Measurements from ENCODE around the gene ERP27. TPM values are rescaled to one million over a fixed set of nuclear protein-coding genes. Genes with fewer than 3 reads are reported as not detected.

Gene ERP27
- total and polyA plus RNA-seq, 2 of the 8 experiments (the other 6 are each of a cell fraction or from before 2014, with no cell fraction given) = not detected

DNA sequence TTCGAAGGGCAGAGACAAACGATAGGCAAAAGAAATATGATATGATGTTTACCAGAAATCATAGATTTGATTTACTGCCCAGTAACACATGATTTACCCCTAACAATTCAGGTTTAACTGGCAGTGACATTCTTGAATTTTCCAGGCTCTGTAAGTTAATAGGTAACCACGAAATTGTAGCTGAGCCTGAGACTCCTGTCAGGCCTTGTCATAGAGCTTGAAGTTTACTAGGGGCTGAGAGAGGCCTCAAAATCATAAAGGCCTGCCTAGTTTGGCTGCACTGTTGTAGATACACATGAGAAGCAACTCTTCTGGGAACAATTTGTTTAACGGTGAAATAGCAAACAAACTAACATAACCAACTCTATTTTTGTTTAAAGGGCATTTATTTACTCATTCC is 3.3 kb downstream of the ERP27 start (continued):
- TF ChIP-seq, protein P1, sequence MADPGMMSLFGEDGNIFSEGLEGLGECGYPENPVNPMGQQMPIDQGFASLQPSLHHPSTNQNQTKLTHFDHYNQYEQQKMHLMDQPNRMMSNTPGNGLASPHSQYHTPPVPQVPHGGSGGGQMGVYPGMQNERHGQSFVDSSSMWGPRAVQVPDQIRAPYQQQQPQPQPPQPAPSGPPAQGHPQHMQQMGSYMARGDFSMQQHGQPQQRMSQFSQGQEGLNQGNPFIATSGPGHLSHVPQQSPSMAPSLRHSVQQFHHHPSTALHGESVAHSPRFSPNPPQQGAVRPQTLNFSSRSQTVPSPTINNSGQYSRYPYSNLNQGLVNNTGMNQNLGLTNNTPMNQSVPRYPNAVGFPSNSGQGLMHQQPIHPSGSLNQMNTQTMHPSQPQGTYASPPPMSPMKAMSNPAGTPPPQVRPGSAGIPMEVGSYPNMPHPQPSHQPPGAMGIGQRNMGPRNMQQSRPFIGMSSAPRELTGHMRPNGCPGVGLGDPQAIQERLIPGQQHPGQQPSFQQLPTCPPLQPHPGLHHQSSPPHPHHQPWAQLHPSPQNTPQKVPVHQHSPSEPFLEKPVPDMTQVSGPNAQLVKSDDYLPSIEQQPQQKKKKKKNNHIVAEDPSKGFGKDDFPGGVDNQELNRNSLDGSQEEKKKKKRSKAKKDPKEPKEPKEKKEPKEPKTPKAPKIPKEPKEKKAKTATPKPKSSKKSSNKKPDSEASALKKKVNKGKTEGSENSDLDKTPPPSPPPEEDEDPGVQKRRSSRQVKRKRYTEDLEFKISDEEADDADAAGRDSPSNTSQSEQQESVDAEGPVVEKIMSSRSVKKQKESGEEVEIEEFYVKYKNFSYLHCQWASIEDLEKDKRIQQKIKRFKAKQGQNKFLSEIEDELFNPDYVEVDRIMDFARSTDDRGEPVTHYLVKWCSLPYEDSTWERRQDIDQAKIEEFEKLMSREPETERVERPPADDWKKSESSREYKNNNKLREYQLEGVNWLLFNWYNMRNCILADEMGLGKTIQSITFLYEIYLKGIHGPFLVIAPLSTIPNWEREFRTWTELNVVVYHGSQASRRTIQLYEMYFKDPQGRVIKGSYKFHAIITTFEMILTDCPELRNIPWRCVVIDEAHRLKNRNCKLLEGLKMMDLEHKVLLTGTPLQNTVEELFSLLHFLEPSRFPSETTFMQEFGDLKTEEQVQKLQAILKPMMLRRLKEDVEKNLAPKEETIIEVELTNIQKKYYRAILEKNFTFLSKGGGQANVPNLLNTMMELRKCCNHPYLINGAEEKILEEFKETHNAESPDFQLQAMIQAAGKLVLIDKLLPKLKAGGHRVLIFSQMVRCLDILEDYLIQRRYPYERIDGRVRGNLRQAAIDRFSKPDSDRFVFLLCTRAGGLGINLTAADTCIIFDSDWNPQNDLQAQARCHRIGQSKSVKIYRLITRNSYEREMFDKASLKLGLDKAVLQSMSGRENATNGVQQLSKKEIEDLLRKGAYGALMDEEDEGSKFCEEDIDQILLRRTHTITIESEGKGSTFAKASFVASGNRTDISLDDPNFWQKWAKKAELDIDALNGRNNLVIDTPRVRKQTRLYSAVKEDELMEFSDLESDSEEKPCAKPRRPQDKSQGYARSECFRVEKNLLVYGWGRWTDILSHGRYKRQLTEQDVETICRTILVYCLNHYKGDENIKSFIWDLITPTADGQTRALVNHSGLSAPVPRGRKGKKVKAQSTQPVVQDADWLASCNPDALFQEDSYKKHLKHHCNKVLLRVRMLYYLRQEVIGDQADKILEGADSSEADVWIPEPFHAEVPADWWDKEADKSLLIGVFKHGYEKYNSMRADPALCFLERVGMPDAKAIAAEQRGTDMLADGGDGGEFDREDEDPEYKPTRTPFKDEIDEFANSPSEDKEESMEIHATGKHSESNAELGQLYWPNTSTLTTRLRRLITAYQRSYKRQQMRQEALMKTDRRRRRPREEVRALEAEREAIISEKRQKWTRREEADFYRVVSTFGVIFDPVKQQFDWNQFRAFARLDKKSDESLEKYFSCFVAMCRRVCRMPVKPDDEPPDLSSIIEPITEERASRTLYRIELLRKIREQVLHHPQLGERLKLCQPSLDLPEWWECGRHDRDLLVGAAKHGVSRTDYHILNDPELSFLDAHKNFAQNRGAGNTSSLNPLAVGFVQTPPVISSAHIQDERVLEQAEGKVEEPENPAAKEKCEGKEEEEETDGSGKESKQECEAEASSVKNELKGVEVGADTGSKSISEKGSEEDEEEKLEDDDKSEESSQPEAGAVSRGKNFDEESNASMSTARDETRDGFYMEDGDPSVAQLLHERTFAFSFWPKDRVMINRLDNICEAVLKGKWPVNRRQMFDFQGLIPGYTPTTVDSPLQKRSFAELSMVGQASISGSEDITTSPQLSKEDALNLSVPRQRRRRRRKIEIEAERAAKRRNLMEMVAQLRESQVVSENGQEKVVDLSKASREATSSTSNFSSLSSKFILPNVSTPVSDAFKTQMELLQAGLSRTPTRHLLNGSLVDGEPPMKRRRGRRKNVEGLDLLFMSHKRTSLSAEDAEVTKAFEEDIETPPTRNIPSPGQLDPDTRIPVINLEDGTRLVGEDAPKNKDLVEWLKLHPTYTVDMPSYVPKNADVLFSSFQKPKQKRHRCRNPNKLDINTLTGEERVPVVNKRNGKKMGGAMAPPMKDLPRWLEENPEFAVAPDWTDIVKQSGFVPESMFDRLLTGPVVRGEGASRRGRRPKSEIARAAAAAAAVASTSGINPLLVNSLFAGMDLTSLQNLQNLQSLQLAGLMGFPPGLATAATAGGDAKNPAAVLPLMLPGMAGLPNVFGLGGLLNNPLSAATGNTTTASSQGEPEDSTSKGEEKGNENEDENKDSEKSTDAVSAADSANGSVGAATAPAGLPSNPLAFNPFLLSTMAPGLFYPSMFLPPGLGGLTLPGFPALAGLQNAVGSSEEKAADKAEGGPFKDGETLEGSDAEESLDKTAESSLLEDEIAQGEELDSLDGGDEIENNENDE (IDR thresholded peaks at IDR 0.05; ENCODE audit: insufficient replicate concordance, low read length) = no peak
- TF ChIP-seq SP4 (IDR thresholded peaks at IDR 0.05; ENCODE audit: low read length) (no peak), GTF2F1 (IDR thresholded peaks at IDR 0.05; ENCODE audit: borderline replicate concordance, low read depth, low read length) (no peak), CBX8 (IDR thresholded peaks at IDR 0.05; ENCODE audit: borderline replicate concordance, low read depth, low read length) (no peak), CBX5 (IDR thresholded peaks at IDR 0.05; ENCODE audit: low read depth, low read length) (no peak), HDAC2 (IDR thresholded peaks at IDR 0.05; ENCODE audit: borderline replicate concordance in 1 of 2, low read depth in 2 of 2, low read length in 2 of 2) (no peak), SIN3A (conservative IDR thresholded peaks at IDR 0.05 in 1 of 2, IDR thresholded peaks at IDR 0.05 in 1 of 2; ENCODE audit: low read depth in 1 of 2, low read length in 2 of 2) (no peak)

Data from H1 (cell line).